Mesendoderm (in vitro differentiated cells): ENCODE results near the gene DOCK9.
"Not testable (repeated sequence)": the region's sequence is repeated elsewhere in the genome, so short reads cannot be mapped to it uniquely, and the experiment has no call there.

Experiments
- DNase-seq: peaks from one replicate; pipeline ENCODE4 v3.0.0; 2013
- H2AK5ac ChIP-seq: 2 replicates; pipeline ENCODE4 v1.6.1; 2013; ENCODE audit warnings: low read length, inconsistent platforms
- H2BK120ac ChIP-seq: 2 replicates; pipeline ENCODE4 v1.6.1; 2013; ENCODE audit warnings: low read depth, mild to moderate bottlenecking, low read length, moderate library complexity, mixed read lengths
- H2BK15ac ChIP-seq: replicated peaks from 2 replicates; pipeline ENCODE4 v1.6.1; 2013; ENCODE audit warnings: low read depth, mild to moderate bottlenecking, moderate library complexity
- H2BK5ac ChIP-seq: 2 replicates; pipeline ENCODE4 v1.6.1; 2013; ENCODE audit warnings: low read length, inconsistent platforms
- H3K18ac ChIP-seq: 2 replicates; pipeline ENCODE4 v1.6.1; 2013; ENCODE audit warnings: mild to moderate bottlenecking, low read length, mixed read lengths
- H3K23ac ChIP-seq: one replicate; pipeline ENCODE4 v1.6.1; 2013; ENCODE audit warnings: low read length
- H3K27ac ChIP-seq: 2 replicates; pipeline ENCODE4 v1.5.1; 2013; ENCODE audit warnings: low read depth, mild to moderate bottlenecking, inconsistent platforms, low read length, moderate library complexity
- H3K27me3 ChIP-seq: 2 replicates; pipeline ENCODE4 v1.6.1; 2013; ENCODE audit warnings: low read length, control low read depth, mild to moderate bottlenecking, inconsistent platforms; ENCODE audit not compliant: insufficient read depth, poor library complexity
- H3K36me3 ChIP-seq: 2 replicates; pipeline ENCODE4 v1.6.1; 2013; ENCODE audit warnings: low read length, inconsistent platforms; ENCODE audit not compliant: control insufficient read depth, insufficient read depth
- H3K4ac ChIP-seq: one replicate; pipeline ENCODE4 v1.6.1; 2013; ENCODE audit warnings: low read depth, mild to moderate bottlenecking, low read length, moderate library complexity
- H3K4me1 ChIP-seq: 2 replicates; pipeline ENCODE4 v1.6.1; 2013; ENCODE audit warnings: low read depth, low read length, inconsistent platforms; ENCODE audit not compliant: control insufficient read depth
- H3K4me2 ChIP-seq: 2 replicates; pipeline ENCODE4 v1.6.1; 2013; ENCODE audit warnings: low read length
- H3K4me3 ChIP-seq: 2 replicates; pipeline ENCODE4 v1.5.1; 2013; ENCODE audit warnings: mild to moderate bottlenecking, low read length
- H3K56ac ChIP-seq: one replicate; pipeline ENCODE4 v1.6.1; 2013; ENCODE audit warnings: low read length
- H3K79me1 ChIP-seq: 2 replicates; pipeline ENCODE4 v1.6.1; 2013; ENCODE audit warnings: low read length, inconsistent platforms
- H3K79me2 ChIP-seq: 2 replicates; pipeline ENCODE4 v1.6.1; 2013; ENCODE audit warnings: mild to moderate bottlenecking, low read length; ENCODE audit not compliant: control insufficient read depth, insufficient read depth
- H3K9ac ChIP-seq: 2 replicates; pipeline ENCODE4 v1.6.1; 2013; ENCODE audit warnings: low read length, inconsistent platforms
- H4K5ac ChIP-seq: one replicate; pipeline ENCODE4 v1.6.1; 2013; ENCODE audit warnings: low read length
- H4K8ac ChIP-seq: one replicate; pipeline ENCODE4 v1.6.1; 2013; ENCODE audit warnings: low read depth, mild to moderate bottlenecking, control low read depth, low read length, moderate library complexity
- WGBS: extraction: QIAGEN DNeasy Blood & Tissue Kit; methylation state at CpG from one replicate; pipeline ENCODE4 v1.1.7; 2013; ENCODE audit warnings: low lambda C conversion rate, missing lambda C conversion rate; ENCODE audit not compliant: insufficient coverage; ENCODE audit errors: extremely low coverage; 5-methylcytosine and 5-hydroxymethylcytosine counted together

The DOCK9 gene

GRCh38 chr13:98754468-98754867 lies 223.4 kb downstream of the DOCK9 start:
- H3K56ac ChIP-seq, H3K23ac ChIP-seq, H3K27ac ChIP-seq, H3K4me1 ChIP-seq, H3K36me3 ChIP-seq, H4K8ac ChIP-seq, H3K18ac ChIP-seq, H3K9ac ChIP-seq, H4K5ac ChIP-seq, H3K27me3 ChIP-seq, H3K79me2 ChIP-seq, H2AK5ac ChIP-seq, H2BK120ac ChIP-seq, H2BK5ac ChIP-seq, H3K4ac ChIP-seq, H3K4me2 ChIP-seq, H2BK15ac ChIP-seq, H3K4me3 ChIP-seq, DNase-seq, H3K79me1 ChIP-seq: not testable (repeated sequence)
- WGBS: no CpG with 5 or more reads among the region's 4 CpGs

GRCh38 chr13:98752467-98753290 lies 225.2 kb downstream of the DOCK9 start, which contains the start of gene SLC15A1:
SLC15A1 (minus strand) TSS chr13:98752672; CDS start chr13:98752598, 74 bp downstream.
- no CpG with 5 or more reads among the region's 59 CpGs for WGBS
- H3K4me1 ChIP-seq: no peaks in the 10 kb centered on the region
- no peaks in the 10 kb centered on the region for H3K79me1 ChIP-seq
- no peak within 1 kb of the TSS for H3K18ac ChIP-seq
- no peak for DNase-seq
- H2BK120ac ChIP-seq: no peak within 1 kb of the TSS
- H3K9ac ChIP-seq: peak within 1 kb of the TSS; percentile 36
- H2BK15ac ChIP-seq: no peak within 1 kb of the TSS
- H3K36me3 ChIP-seq: no peaks in the 10 kb centered on the region
- no peak within 1 kb of the TSS for H4K5ac ChIP-seq
- no peak within 1 kb of the TSS for H4K8ac ChIP-seq
- peak within 1 kb of the TSS; percentile 75 for H3K4me2 ChIP-seq
- H3K79me2 ChIP-seq: no peaks in the 10 kb centered on the region
- no peak within 1 kb of the TSS for H3K4ac ChIP-seq
- H3K27me3 ChIP-seq: peaks cover 6% of the 10 kb centered on the region
- H3K27ac ChIP-seq: no peak within 1 kb of the TSS
- H2AK5ac ChIP-seq: no peak within 1 kb of the TSS
- no peak within 1 kb of the TSS for H3K4me3 ChIP-seq
- peak within 1 kb of the TSS; percentile 64 for H3K56ac ChIP-seq
- no peak within 1 kb of the TSS for H2BK5ac ChIP-seq
- peak within 1 kb of the TSS; percentile 59 for H3K23ac ChIP-seq

- no peak overlapping the region for H2BK15ac ChIP-seq
- no peaks in the 10 kb centered on the region for H3K79me2 ChIP-seq
- H3K23ac ChIP-seq: no peak overlapping the region
- no peaks in the 10 kb centered on the region for H3K4me1 ChIP-seq
- no peak overlapping the region for H4K8ac ChIP-seq
- no peak overlapping the region for H3K18ac ChIP-seq
- H3K4me2 ChIP-seq: peak overlapping the region; percentile 75
- H3K36me3 ChIP-seq: no peaks in the 10 kb centered on the region
- H2BK5ac ChIP-seq: no peak overlapping the region
- no peak overlapping the region for H3K4me3 ChIP-seq
- DNase-seq: peak; percentile 45
- no peak overlapping the region for H2BK120ac ChIP-seq
- H3K27me3 ChIP-seq: peaks cover 6% of the 10 kb centered on the region
- H3K9ac ChIP-seq: peak overlapping the region; percentile 36
- H4K5ac ChIP-seq: no peak overlapping the region
- H2AK5ac ChIP-seq: no peak overlapping the region
- no CpG with 5 or more reads among the region's 36 CpGs for WGBS
- no peaks in the 10 kb centered on the region for H3K79me1 ChIP-seq
- peak overlapping the region; percentile 64 for H3K56ac ChIP-seq
- H3K27ac ChIP-seq: no peak overlapping the region
- H3K4ac ChIP-seq: no peak overlapping the region
Observed at GRCh38 chr13:98751861-98752466, 225.9 kb downstream of the DOCK9 start.

DNA sequence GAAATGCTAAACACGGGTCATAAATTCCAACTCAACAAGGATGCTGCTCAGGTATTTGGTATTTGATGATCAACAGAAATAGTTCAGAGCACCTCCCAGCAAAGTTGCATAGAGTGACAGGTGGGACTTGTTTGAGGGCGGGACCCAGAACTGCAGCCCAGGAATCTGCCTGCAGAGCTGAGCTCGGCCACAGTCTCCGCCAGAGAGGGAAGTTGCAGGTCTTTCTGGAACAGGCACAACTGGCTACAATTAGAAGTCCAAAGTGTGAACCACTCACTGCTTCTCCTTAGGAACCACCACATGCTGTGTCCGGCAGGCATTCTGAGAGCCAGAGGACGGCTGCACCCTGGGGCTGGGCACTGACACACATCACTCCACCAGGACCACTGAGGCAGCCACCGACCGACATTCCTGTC lies 226.5 kb downstream of the DOCK9 start:
- Histone ChIP-seq H3K27me3 (peaks cover 6% of the 10 kb centered on the region), H3K79me2 (no peaks in the 10 kb centered on the region), H4K5ac (no peak overlapping the region), H3K4me2 (peak overlapping the region; percentile 75), H3K4me3 (no peak overlapping the region), H2BK15ac (no peak overlapping the region), H2BK120ac (no peak overlapping the region), H3K18ac (no peak overlapping the region), H4K8ac (no peak overlapping the region), H3K56ac (no peak overlapping the region), H2BK5ac (no peak overlapping the region), H3K36me3 (no peaks in the 10 kb centered on the region), H3K23ac (no peak overlapping the region), H2AK5ac (no peak overlapping the region), H3K79me1 (no peaks in the 10 kb centered on the region), H3K27ac (no peak overlapping the region), H3K9ac (no peak overlapping the region), H3K4me1 (no peaks in the 10 kb centered on the region), H3K4ac (no peak overlapping the region)
- DNase-seq: peak; percentile 80
- WGBS: no CpG with 5 or more reads among the region's 8 CpGs

GRCh38 chr13:98749501-98749900 lies 228.4 kb downstream of the DOCK9 start:
- Histone ChIP-seq H2AK5ac (no peak overlapping the region), H4K8ac (no peak overlapping the region), H3K4me3 (no peak overlapping the region), H3K9ac (no peak overlapping the region), H3K36me3 (no peaks in the 10 kb centered on the region), H3K27me3 (peaks cover 4% of the 10 kb centered on the region), H2BK15ac (no peak overlapping the region), H4K5ac (no peak overlapping the region), H3K79me1 (no peaks in the 10 kb centered on the region), H3K4me2 (no peak overlapping the region), H3K79me2 (no peaks in the 10 kb centered on the region), H3K4me1 (no peaks in the 10 kb centered on the region), H3K27ac (no peak overlapping the region), H3K23ac (no peak overlapping the region), H3K56ac (no peak overlapping the region), H3K18ac (no peak overlapping the region), H2BK5ac (no peak overlapping the region), H3K4ac (no peak overlapping the region), H2BK120ac (no peak overlapping the region)
- no peak for DNase-seq
- no CpG with 5 or more reads among the region's 3 CpGs for WGBS
